ENCODE results near the gene WSCD2.

WSCD2 gene

DNA sequence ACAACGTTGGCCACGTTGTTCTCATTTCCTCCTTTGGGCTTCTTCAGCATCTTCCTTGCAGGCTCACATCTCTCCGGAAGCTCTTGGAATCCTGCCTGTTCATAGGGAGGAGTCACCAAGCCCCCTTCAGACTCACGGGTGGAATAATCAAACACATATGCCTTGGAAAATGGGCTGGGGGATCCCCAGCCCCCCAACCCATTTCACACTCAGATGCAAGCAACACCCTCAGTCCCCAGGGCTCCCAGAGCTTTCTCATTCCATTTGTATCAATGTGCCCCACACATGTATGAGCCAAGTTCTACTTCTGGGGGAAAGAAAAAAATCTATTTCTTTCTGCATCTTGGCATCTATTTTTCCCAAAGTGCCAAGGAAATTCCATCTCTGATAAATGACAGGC, 33.1 kb downstream of the WSCD2 start:
- no peak for TF ChIP-seq ZFX (IDR thresholded peaks at IDR 0.05)
- TF ChIP-seq, protein P1, sequence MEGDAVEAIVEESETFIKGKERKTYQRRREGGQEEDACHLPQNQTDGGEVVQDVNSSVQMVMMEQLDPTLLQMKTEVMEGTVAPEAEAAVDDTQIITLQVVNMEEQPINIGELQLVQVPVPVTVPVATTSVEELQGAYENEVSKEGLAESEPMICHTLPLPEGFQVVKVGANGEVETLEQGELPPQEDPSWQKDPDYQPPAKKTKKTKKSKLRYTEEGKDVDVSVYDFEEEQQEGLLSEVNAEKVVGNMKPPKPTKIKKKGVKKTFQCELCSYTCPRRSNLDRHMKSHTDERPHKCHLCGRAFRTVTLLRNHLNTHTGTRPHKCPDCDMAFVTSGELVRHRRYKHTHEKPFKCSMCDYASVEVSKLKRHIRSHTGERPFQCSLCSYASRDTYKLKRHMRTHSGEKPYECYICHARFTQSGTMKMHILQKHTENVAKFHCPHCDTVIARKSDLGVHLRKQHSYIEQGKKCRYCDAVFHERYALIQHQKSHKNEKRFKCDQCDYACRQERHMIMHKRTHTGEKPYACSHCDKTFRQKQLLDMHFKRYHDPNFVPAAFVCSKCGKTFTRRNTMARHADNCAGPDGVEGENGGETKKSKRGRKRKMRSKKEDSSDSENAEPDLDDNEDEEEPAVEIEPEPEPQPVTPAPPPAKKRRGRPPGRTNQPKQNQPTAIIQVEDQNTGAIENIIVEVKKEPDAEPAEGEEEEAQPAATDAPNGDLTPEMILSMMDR (conservative IDR thresholded peaks at IDR 0.05) = no peak
- H3K27ac ChIP-seq = no peak overlapping the region

DNA sequence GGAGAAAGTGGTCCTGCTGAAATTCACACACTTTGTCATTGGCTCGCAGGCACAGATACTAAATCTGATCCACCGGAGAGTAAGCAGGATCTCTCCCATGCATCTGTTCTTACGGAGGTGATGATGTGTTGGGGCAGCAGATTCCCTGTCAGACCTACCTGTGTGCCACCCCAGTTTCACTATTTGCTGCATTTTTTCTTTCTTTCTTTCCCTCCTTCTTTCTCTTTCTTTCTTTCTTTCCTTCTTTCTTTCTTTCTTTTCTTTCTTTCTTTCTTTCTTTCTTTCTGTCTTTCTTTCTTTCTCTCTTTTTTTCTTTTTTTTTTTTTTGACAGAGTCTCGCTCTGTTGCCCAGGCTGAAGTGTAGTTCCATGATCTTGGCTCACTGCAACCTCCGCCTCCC, 37.4 kb downstream of the WSCD2 start:
- TF ChIP-seq, protein P1 (conservative IDR thresholded peaks at IDR 0.05) = no peak
- no peak for TF ChIP-seq ZFX (IDR thresholded peaks at IDR 0.05)
- no peak overlapping the region for H3K27ac ChIP-seq

DNA sequence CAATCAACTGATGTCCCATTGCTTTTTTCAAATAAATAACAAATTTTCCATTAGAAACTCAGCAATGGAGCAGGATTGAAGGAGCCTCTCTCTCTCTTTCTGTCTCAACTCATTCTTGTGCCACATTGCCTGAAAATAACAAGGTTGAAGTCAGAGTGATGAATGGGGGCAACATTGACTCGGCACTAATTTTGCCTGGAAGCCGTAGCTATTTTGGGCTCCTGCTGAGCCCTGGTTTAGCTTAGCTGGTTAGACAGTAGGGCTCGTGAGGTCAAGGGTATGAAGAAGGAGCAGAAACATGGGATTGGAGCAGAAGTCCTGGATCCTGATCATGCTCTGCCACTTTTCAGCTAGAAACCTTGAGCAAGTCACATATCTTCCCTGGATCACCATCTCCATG, 38.9 kb downstream of the WSCD2 start:
- no peak overlapping the region for H3K27ac ChIP-seq
- no peak for TF ChIP-seq ZFX (IDR thresholded peaks at IDR 0.05)
- TF ChIP-seq, protein P1 (conservative IDR thresholded peaks at IDR 0.05) = no peak

DNA sequence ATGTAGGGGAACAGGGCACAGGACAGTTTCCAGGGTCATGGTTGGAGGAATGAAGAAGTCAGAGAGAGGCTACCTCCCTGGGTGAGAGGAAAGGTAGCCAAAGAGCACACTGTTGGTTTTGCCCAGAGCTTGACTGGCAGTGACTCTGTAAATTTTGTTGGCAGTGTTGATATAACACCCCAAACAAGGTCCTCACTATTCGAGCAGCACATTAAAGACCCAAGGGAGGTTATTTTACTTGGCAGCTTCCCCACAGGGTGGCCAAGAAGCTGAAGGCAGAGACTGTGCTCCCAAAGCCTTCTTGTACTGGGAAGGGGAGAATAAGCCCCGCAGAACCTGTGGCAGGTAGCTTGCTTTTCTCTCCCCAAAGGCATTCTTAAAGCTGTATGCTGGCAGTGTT, 40.6 kb downstream of the WSCD2 start:
- TF ChIP-seq ZFX (IDR thresholded peaks at IDR 0.05) = no peak
- TF ChIP-seq, protein P1 (conservative IDR thresholded peaks at IDR 0.05) = no peak
- no peak overlapping the region for H3K27ac ChIP-seq

DNA sequence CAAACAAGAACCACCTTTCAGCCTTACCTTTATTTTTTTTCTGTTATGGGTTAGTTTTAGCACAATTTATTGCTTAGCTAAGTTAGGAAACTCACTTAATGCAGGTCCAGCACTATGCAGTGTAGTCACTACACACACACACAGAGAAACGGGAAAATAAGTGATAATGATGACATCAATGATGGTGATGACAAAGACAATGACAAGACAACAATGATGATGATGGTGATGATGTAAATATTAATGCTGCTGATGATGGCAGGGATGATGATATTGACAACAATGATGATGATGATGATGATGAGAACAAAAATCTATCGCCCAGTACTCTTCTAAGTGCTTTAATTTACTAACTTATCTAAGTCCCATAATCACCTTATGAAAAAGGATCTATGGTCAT, 41.1 kb downstream of the WSCD2 start:
- TF ChIP-seq, protein P1 (conservative IDR thresholded peaks at IDR 0.05) = no peak
- TF ChIP-seq ZFX (IDR thresholded peaks at IDR 0.05) = no peak
- no peak overlapping the region for H3K27ac ChIP-seq

DNA sequence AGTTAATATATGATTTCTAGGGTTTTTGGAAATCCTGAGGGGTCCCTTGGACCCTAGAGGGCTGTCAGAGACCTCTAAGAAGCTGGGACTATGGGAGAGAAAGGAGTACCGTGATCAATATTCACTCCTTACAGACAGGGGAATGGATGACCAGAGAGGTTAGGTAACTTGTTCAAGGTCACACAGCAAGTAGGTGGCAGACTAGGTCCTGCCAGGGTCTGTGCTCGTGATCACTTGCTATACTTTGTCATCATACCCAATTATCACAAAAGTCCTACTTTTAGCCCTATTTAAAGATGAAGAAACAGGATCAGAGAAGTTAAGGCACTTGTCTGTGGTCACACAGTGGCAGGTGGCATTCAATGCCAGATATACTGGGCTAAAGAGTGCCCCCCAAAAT, 42.9 kb downstream of the WSCD2 start:
- H3K27ac ChIP-seq = no peak overlapping the region
- TF ChIP-seq, protein P1 (conservative IDR thresholded peaks at IDR 0.05) = no peak
- no peak for TF ChIP-seq ZFX (IDR thresholded peaks at IDR 0.05)

DNA sequence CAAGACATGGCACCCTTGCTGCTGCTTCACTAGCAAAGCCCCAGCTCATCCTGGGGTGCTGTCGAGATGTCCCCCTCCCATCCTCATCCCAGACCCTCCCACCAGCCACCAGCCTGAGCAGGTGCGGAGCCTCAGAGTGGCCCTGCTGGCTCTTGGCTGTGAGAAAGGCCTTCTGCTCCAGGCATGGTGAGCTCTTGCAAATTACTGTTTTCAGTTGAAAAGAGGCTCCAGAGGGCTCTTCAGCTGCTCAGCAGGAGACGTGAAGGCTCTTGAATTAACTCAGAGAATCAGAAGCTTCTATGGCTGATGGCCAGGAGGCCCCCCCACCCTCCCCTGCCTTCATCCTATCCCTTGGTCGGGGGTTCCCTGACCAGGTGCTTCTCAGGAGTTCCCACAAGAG, 44.1 kb downstream of the WSCD2 start:
- TF ChIP-seq ZFX (IDR thresholded peaks at IDR 0.05) = no peak
- TF ChIP-seq, protein P1 (conservative IDR thresholded peaks at IDR 0.05) = no peak
- H3K27ac ChIP-seq = no peak overlapping the region

All from C4-2B (cell line).